SH-SY5Y (cell line): Measurements from ENCODE around the gene KANSL1.

Experiments
- GATA2 ChIP-seq: IDR thresholded peaks from 2 replicates; pipeline ENCODE4 v1.6.1; 2011; ENCODE audit warnings: mild to moderate bottlenecking, low read depth, low read length
- GATA3 ChIP-seq: IDR thresholded peaks from 2 replicates; pipeline ENCODE4 v1.6.1; 2011; ENCODE audit warnings: low read depth, mild to moderate bottlenecking, low read length, moderate library complexity

DNA sequence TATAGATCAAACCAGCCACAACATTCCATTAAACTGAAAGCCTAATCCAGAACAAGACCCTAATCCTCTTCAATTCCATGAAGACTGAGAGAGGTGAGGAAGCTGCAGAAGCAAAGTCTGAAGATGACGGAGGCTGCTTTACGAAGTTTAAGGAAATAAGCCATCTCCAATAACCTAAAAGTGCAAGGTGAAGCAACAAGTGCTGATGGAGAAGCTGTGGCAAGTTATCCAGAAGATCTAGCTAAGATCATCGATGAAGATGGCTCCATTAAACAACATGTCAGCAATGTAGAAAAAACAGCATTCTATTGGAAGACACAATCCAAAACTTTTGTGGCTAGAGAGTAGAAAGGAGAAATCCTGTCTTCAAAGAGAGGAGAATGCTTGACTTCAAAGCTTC is 69.6 kb downstream of the KANSL1 start:
- TF ChIP-seq GATA2 = no peak
- TF ChIP-seq GATA3 = no peak
